KBM-7 (cell line): Measurements from ENCODE around the gene SLC41A3.

Source experiments
- DNase-seq: peaks from one replicate; pipeline ENCODE4 v3.0.0-alpha.2; 2015
- in situ Hi-C: fragments of 300-500 bp; cut with MboI; formaldehyde crosslinking; loops from 2 replicates; pipeline ENCODE4 v1.14.3; 2020; ENCODE audit warnings: low sequenced_read_pairs, low pct_unique_long_range_greater_than_20kb, mixed read lengths

Gene SLC41A3

DNA sequence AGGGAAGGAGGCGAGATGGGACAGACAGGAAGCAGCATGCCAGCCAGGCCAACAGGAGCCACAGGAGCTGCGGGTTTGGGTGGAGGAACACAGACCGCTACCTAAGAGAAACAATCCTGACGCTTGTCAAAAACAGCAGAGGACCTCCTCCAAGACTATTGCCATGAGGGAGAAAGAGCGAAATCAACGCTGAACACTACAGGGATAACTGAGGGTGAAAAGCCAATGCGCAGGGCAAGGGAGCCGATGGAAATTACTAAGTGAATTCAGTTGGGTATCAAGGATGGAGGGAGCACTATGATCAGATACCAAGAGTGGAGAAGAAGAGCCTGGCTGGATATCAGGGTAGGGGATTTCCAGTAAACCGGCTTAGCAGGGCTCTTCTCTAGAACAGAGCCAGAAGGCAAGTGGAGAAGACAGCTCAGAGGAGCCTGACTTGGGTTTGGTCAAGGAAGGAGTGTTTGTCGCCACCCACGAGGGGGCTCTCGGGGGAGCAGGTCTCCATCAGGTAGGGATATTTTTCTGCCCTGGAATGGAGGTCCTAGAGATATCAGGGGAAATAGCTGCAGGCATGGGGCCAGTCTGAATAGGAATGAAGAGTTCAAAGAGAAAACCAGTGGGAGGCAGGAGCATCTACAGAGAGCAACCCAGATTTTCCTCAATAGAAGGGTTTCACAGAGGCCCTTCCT, 48.4 kb downstream of the SLC41A3 start:
- DNase-seq: no peak
- in situ Hi-C loops: no loop called here

DNA sequence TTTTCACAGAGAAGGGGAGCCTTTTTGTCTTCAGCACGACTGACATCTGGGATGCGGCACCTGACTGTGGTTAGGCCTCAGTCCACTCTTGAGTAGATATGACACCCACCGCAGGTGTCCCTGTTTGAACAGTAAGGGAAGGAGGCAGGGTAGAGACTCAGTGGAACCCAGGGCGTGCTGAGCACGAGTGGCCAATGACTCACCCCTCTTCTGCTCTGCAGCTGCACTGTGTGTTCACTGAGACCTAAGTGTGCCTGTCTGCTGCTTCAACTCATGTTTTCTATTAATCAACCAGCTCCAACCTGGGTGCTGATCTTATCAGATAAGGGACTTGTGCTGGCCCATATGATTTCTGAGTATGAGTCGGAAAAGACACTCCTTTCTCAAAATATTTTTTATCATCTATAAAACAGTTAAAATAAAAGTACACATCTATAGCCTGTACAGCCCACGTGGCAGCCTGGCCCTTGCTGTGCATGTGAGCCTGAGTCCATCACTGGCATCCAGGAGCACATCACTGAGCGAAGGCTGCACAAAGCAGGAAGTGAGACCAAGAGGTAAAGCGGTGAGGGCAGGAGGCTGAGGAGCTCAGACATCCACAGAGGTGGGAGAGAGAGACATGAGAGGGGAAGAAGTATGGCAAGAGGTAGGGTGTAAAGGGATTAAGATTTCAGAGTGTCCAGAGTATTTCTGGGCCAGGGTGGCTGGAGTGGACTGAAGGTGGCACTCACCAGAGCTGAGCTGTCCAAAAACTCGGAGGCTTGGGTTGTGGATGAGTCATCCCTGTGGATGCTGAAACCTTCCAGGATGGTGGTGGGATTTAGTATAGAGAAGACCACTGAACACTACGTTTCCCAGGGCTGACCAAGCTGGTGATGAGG, 49.2 kb downstream of the SLC41A3 start:
- DNase-seq: no peak

DNA sequence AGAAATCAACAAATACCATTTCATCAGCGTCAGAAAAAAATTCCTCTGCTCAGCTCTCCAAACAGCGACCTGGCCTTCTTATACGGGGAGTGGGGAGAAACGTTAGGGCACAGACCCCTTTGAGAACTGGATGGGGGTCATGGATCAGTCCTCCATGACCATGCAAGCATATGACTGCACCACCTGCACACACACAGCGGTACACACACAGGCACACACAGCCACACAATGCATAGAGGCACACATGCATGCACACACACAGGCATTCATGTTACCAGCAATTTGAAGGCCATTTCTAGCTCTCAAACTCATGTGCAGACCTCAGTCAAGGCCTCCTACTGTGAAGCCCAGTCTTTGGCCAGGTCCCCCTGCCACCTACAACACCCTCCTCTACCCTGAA, 50.2 kb downstream of the SLC41A3 start:
- DNase-seq: no peak
- in situ Hi-C loops: no loop called here

More for the DNA sequence above, 49.2 kb downstream of the SLC41A3 start:
- in situ Hi-C loops: no loop called here

DNA sequence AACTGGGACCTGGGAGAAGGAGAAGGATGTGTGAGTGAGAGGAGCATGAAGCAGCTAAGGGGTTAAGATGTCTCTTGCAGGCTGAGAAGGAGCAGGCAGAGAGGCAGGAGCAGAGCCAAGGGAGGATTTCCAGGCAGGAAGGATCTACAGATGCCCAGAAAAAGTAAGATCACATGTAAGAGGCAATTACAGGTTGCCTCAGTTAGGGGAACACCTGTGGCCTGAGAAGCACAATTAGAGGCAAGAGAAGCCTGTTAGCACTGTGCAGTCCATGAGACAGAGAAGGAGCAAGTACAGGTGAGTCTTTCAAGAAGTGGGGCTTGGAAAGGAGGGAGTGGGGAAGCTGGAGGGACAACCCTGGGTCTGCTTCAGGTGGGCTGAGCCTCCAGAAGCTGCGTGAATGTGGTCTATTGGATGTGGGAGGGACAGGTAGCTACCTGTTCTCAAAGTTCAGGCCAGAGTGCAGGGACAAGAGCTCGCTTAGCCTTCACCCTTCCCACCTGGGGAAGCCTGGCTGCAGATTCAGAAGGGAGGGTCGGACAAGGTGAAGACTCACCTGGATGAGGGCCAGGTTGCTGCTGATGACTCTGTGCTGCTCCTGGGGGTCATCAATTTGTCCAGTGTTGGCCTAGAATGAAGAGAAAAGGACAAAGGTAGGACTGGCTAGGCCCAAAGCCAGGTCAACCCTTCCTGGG, 50.7 kb downstream of the SLC41A3 start:
- in situ Hi-C loops: no loop called here
- no peak for DNase-seq

DNA sequence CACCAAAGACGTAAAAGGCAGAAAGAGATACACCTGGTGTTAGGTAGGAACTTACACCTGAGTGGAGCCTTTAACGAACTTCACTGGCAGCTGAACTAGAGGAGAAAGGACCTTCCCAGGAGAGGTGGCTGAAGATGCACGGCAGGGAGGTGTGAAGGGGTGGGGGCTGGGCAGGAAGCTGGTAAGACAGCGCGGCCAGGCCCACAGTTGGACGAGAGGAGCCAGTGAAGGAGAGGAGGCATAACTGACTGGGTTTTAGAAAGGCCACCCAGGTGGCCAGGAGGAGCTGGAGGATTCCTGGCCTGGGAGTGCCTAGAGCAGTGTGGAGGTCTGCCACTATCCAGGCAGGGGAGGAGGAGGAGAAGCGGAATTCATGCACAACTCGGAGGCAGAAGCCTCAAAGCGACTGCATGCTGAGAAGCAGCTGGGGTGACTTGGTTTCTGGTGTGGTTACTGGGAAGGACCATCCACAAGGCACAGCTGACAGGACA, 51.9 kb downstream of the SLC41A3 start:
- DNase-seq: no peak
- in situ Hi-C loops: no loop called here

DNA sequence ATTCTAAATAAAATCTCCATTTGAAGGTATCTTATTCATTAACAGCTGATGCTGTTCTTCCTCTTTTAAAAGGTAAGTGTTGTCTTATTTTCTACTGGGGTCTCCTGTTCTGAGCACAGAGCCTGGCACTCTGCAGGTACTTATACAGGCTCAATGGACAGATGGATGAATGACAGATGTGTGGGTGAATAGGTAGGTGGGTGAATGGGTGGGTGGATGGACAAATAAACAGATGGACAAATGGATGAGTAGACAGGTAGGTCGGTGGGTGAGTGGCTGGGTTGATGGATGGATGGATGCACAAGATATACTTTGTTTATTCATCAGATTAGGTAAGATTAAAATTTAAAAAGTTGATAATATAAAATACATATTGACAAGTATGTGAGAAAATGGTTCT, 53.5 kb downstream of the SLC41A3 start:
- DNase-seq: no peak
- in situ Hi-C loops: no loop called here

DNA sequence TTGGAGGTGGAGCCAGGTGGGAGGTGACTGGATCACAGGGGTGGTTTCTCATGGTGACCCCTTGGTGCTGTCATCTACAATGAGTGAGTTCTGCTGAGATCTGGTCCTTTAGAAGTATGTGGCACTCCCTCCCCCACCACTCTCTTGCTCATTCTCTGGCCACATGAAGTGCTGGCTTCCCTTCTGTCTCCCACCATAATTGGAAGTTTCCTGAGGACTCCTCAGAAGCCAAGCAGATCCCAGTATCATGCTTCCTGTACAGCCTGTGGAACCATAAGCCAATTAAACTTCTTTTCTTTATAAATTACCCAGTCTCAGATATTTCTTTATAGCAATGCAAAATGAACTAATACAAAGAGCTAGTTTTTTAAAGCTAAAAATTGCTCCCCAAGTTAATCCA, 54.7 kb downstream of the SLC41A3 start:
- no peak for DNase-seq
- in situ Hi-C loops: no loop called here

DNA sequence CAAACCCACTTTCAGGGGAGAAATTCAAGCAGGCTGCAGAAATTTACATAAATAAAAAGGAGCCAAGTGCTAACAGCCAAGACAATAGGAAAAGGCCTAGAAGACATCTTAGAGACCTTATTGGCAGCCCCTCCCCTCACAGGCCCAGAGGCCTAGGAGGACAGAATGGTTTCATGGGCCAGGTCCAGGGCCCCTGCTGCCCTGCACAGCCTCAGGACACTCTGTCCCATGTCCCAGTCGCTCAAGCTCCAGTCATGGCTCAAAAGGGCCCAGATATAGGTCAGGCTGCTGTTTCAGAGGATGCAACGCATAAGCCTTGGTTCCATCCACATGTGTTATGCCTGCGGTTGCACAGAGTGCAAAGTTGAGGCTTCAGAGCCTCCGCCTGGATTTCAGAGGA, 55.8 kb downstream of the SLC41A3 start:
- in situ Hi-C loops: no loop called here

DNA sequence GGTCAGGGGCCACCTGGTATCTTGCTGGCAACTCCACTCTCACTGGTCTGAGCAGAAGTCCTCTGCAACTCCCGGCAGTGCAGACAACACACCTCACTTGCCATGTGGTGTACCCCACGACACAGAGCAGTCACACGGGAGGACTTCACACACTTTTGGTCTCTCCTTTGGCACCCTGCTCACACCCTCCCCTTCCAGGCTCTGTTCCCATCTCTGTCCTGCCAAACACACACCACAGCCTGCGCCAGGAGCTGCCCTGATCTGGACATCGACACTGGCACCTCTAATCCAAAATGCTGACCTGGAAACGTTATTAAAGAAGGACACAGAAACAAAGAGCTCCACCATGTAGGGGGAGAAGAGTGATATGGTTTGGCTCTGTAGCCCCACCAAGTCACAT, 57.2 kb downstream of the SLC41A3 start:
- in situ Hi-C loops: no loop called here
- no peak for DNase-seq

More for the DNA sequence above, 55.8 kb downstream of the SLC41A3 start:
- DNase-seq: no peak

DNA sequence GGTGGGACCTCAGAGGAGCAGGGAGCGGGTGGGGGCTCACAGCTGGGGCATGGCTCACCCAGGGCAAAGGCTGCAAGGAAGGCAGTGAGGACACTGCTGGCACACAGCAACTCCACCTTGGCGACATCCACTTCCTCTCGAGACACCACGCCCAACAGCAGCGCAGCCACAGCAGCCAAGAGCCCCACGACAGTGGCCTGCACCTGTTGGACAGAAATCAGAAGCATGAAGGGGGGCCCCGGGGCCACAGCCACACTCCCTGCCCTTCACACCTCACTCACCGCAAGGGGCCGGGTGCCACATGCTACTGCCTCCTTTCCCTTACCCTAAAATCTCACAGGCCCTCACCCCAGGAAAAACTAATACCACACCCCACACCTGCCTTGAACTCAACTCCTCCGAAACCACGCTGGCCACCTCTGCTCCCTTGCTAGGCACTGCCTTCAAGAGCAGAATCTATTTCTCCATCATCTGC, 57.6 kb downstream of the SLC41A3 start:
- in situ Hi-C loops: no loop called here
- no peak for DNase-seq

DNA sequence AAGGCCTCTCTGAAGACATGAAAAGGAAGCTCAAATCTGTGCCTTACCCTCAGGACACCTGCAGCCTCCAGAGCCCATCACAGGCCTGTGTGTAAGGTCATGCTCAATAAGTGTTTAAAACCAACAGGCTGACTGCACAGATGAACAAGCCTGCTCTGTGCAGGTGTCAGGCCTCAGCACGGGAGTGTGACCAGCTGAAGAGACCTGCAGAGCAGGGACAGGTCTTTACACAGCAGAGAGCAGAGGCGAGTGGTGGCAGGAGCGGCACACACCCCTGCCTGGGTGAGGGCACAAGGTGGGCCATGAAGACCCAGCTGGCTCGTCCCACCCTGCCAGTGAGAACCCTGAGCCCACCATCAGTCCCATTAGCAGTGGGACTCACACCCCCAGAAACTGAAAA, 58.1 kb downstream of the SLC41A3 start:
- in situ Hi-C loops: no loop called here
- DNase-seq: no peak

DNA sequence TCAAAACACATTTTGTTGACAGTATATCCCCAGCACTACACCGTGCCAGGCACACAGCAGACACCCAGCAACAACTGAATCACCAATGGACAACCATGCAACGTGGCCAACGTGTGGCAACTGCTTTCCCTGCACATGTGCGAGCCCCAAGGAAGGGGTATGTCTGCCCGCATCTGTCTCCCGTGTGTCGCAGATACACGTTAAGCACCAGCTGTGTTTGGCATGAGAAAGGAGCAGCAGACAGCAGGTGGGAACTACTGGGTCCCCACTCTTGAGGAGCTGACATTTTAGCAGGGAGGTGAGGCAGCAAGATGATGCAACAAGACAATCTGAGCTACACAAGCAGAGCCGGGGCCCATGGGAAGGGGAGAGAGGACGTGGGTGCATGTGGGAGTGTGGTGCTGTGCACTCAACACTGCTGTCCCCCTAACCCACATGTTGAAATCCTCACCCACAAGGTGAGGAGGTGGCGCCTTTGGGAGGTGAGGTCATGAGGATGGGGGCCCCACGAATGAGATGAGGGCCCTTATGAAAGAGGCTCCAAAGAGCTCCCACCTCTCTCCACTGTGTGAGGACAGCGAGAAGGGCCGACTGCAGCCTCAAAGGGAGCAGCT, 58.7 kb downstream of the SLC41A3 start:
- no peak for DNase-seq
- in situ Hi-C loops: no loop called here

DNA sequence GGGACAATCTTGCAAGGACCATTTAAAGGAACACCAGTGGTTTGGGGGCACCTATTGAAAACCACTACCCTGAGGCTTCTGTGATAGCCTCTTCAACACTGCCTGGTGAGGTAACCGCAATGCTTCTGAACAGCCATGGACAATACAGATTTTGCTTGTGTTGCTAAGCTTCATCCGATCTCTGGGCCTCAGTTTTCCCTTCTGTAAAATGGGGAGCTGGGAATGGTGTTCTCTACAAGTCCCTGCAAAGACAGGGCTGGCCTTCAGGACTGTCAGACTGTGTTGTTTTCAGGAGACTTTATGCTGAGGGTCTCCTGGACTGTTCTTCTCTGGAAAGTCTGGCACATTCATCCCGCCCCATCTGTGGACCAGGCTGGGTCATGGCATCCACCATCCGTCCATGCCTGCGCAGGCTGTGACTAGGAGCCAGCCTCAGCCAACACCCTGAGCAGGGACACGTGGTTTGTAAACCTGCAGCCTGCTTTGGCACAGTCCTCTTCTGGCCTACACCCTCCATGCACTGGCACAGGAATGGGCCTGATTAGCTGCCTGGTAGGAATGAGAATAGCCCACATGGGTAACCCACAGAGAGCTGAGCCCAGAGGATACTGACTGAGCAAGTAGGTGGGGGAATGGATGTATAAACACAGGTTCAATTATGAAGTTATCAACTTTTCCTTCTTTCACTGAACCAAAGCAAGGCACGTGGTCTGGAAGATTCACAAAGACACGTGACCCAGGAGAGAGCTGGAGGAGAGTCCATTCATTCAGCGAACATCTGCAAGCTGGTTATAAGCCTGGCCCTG, 59.7 kb downstream of the SLC41A3 start:
- in situ Hi-C loops: no loop called here
- DNase-seq: no peak

DNA sequence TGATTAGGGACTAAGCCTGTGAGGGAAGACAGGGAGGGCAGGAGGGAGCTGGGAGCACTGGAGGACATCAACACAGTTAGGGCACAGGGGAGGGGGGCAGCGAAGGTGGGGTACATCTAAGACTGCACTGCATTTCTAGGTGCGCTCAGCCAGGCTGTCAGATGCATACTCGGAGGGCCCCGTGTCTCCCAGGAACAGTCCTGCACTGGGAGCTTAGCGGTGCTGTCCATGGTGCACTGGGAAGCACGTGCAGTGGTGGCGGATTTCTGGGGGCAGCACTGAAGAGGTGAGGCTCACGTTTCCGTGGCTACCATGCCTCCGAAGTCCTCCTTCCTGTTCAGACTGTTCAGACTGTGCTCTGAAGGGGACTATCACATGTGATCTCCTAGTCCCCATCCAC, 60.5 kb downstream of the SLC41A3 start:
- DNase-seq: no peak
- in situ Hi-C loops: no loop called here

DNA sequence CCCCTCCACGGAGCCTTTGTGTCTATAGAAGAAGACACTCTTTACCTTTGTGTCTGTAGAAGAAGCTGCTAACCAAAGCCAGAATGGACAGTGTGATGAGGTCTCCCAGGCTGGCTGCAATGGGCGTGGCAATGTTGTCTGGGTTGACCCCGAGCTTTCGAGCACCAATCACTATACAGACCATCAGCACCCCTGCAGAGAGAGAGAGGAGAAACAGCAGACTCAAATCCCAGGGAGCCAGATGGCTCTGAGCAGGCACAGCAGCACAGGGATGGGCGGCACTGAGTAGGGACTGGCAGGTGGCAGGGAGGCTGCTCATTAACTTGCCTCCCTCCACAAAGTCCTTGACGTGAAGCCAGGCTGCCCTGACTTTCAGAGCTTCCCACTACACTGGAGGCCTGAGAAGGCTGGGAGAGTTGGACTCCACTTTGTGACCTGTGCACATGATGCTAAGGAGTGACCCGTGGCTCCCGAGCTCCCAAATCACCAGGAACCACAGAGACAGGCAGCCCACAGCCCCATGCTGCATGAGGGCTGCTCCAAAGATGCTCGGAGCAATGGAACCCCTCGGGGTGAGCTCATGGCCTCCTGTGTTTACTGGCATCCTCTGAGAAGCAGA, 61.1 kb downstream of the SLC41A3 start:
- DNase-seq: no peak
- in situ Hi-C loops: no loop called here

DNA sequence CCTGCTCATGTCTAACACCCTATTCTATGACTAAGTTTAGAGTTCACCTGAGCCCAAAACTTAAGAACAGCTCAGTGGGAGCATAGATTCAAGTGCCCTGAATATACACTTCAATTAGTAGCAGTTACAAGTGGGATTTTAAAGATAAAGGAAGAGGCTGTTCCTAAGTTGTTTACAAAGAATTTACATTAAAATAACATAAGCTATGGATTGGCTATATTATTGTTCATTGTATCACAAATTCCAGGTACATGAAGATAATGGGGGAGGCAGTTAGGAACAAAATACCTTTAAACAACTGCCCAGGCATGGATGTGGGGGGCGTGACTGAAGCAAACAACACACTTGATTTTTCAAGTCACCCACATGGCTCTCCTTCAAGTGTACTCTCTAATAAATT, 62.2 kb downstream of the SLC41A3 start:
- in situ Hi-C loops: no loop called here
- no peak for DNase-seq

DNA sequence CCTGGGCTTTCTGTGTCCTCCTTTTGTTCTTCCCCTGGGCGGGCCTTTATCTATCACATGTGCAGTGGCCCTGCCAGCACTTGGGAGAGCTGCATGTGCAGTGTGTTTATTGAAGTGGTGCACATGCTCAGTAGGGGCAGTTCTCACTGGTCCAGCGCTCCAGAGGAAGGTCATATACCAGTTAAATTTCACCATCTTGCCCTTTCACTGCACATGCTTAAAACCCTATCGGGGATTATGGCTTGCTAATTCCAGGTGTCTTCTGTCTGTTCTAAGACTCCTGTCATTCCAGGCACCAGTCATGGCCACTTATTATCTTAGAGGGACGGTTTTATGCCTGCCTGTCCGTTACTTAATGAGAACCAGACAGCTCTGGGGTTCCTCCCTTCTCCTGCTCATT, 62.7 kb downstream of the SLC41A3 start:
- in situ Hi-C loops: no loop called here
- no peak for DNase-seq

DNA sequence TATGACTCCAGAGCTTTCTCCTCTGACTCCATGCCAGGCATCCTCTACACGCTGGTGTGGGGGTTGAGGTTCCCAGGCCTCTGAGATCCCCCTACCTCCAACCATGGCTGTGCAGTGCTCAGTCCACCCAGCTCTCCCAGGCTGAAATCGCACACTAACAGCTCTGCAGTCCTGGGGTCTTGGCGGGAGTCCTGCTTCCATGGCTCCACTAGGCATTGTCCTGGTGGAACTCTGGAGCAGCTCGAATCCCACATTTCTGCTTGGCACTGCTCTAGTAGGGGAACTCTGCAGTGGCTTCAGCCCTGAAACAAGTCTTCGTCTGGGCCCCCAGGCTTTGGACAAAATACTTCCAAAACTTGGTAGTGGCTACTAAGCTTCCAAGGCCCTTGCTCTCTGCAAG, 64.2 kb downstream of the SLC41A3 start:
- DNase-seq: no peak
- in situ Hi-C loops: no loop called here
